Endothelial cell of umbilical vein (primary cell): ENCODE results near the gene RAB3GAP2. TPM values are rescaled to one million over a fixed set of nuclear protein-coding genes. Genes with fewer than 3 reads are reported as not detected.

Experiments used
- BruUV-seq: library from RNA; stranded (reverse); fragments of 400-500 nt; replicated peaks from 2 replicates; lab custom pipeline; 2021; lab: Mats Ljungman, UMichigan
- CTCF ChIA-PET: fragments of 300-600, 350-600 bp; sonication (Branson Sonifier 250); formaldehyde crosslinking; loops from one replicate; lab custom pipeline; 2021; ENCODE audit warnings: antibody characterized with exemption, inconsistent platforms; lab: Charles Lee
- POLR2A ChIA-PET: fragments of 300-600, 350-600 bp; sonication (Branson Sonifier 250); formaldehyde crosslinking; loops from one replicate; lab custom pipeline; 2021; ENCODE audit warnings: antibody characterized with exemption, inconsistent platforms; lab: Charles Lee
- DNase-seq: peaks from one replicate; pipeline ENCODE4 v3.0.0-alpha.2; 2011; ENCODE audit warnings: low read depth, low spot score
- FAIRE-seq: peaks from 2 replicates; lab custom pipeline; 2011; peaks lifted over from hg19 to GRCh38; lab: Jason Lieb, UNC
- H2AFZ ChIP-seq: 2 replicates; pipeline ENCODE4 v1.6.0; 2012; ENCODE audit warnings: low read depth, low read length, control low read depth, inconsistent platforms
- H3K27ac ChIP-seq: 2 replicates; pipeline ENCODE4 v1.5.1; 2011; ENCODE audit warnings: low read depth, mild to moderate bottlenecking, control low read depth, low read length, moderate library complexity; ENCODE audit not compliant: insufficient read depth
- H3K27me3 ChIP-seq, 2 experiments: 2 replicates each; pipeline versions ENCODE4 v1.6.0 to v1.6.1; 2011; ENCODE audit warnings: low read length in 2 of 2, mixed read lengths in 1 of 2; ENCODE audit not compliant: control insufficient read depth in 2 of 2, insufficient read depth in 2 of 2
- H3K36me3 ChIP-seq, 2 experiments: 2 replicates in 1 of 2; 3 replicates in 1 of 2; pipeline ENCODE4 v1.5.1; 2011; ENCODE audit warnings: low read length in 2 of 2, mild to moderate bottlenecking in 1 of 2, moderate library complexity in 1 of 2; ENCODE audit not compliant: control insufficient read depth in 2 of 2, insufficient read depth in 2 of 2; ENCODE audit errors: extremely low read depth in 1 of 2
- H3K4me1 ChIP-seq: 3 replicates; pipeline ENCODE4 v1.5.1; 2011; ENCODE audit warnings: mild to moderate bottlenecking, low read length; ENCODE audit not compliant: control insufficient read depth, insufficient read depth; ENCODE audit errors: extremely low read depth
- H3K4me2 ChIP-seq: 2 replicates; pipeline ENCODE4 v1.6.1; 2011; ENCODE audit warnings: low read length, control low read depth, mixed read lengths; ENCODE audit not compliant: insufficient read depth
- H3K4me3 ChIP-seq, 3 experiments: fragments of 200-600 bp in 1 of 3; sonication (generic), shearing (Covaris generic) in 1 of 3; replicated peaks in 1 of 3; 2 replicates each; pipeline ENCODE4 v1.5.1; 2011 to 2016; ENCODE audit warnings: control low read depth in 3 of 3, low read length in 3 of 3, mild to moderate bottlenecking in 2 of 3, inconsistent platforms in 1 of 3, low read depth in 1 of 3, moderate library complexity in 1 of 3; ENCODE audit not compliant: insufficient read depth in 1 of 3
- H3K79me2 ChIP-seq: 2 replicates; pipeline ENCODE4 v1.6.0; 2012; ENCODE audit warnings: low read length, inconsistent platforms; ENCODE audit not compliant: control insufficient read depth, insufficient read depth
- H3K9ac ChIP-seq: replicated peaks from 2 replicates; pipeline ENCODE3; 2011; ENCODE audit warnings: low read length, control low read depth; ENCODE audit not compliant: insufficient read depth; ENCODE audit errors: extremely low read depth
- H3K9me1 ChIP-seq: replicated peaks from 3 replicates; pipeline ENCODE4 v1.6.0; 2011; ENCODE audit warnings: mild to moderate bottlenecking, low read length; ENCODE audit not compliant: control insufficient read depth, insufficient read depth; ENCODE audit errors: extremely low read depth
- H3K9me3 ChIP-seq: replicated peaks from 2 replicates; pipeline ENCODE4 v1.5.1; 2012; ENCODE audit warnings: low read length, inconsistent platforms; ENCODE audit not compliant: control insufficient read depth, insufficient read depth
- H4K20me1 ChIP-seq: replicated peaks from 2 replicates; pipeline ENCODE3; 2011; ENCODE audit warnings: mild to moderate bottlenecking, low read length; ENCODE audit not compliant: control insufficient read depth, insufficient read depth; ENCODE audit errors: extremely low read depth
- EZH2 ChIP-seq: IDR thresholded peaks from 2 replicates; pipeline ENCODE4 v1.6.1; 2012; ENCODE audit warnings: borderline replicate concordance, low read depth, mild to moderate bottlenecking, moderate library complexity, low read length, inconsistent platforms; ENCODE audit not compliant: severe bottlenecking
- FOS ChIP-seq: IDR thresholded peaks from 2 replicates; pipeline ENCODE4 v1.6.1; 2011; ENCODE audit warnings: mild to moderate bottlenecking, low read length, moderate library complexity, borderline replicate concordance; ENCODE audit not compliant: insufficient read depth
- GATA2 ChIP-seq: IDR thresholded peaks from 2 replicates; pipeline ENCODE4 v1.7.0; 2011; ENCODE audit warnings: low read depth, mild to moderate bottlenecking, moderate library complexity, mixed read lengths, low read length; ENCODE audit not compliant: insufficient read length, insufficient read depth
- JUN ChIP-seq: IDR thresholded peaks from 2 replicates; pipeline ENCODE4 v1.6.1; 2011; ENCODE audit warnings: borderline replicate concordance, low read depth; ENCODE audit not compliant: insufficient read length, insufficient read depth
- MAX ChIP-seq: IDR thresholded peaks from 2 replicates; pipeline ENCODE4 v1.6.1; 2011; ENCODE audit not compliant: insufficient read depth, insufficient read length
- MYC ChIP-seq: IDR thresholded peaks from one replicate; pipeline ENCODE4 v1.6.1; 2011; ENCODE audit warnings: mild to moderate bottlenecking, low read depth, low read length
- POLR2A ChIP-seq: IDR thresholded peaks from 2 replicates; pipeline ENCODE4 v1.6.1; 2012; ENCODE audit warnings: low read depth, mild to moderate bottlenecking, control low read depth, low read length
- POLR2AphosphoS5 ChIP-seq: IDR thresholded peaks from 2 replicates; pipeline ENCODE4 v1.6.1; 2012; ENCODE audit warnings: low read depth, mild to moderate bottlenecking, control low read depth, low read length, moderate library complexity; ENCODE audit not compliant: insufficient read depth
- dilution Hi-C: fragments of 300-500 bp; cut with MboI; formaldehyde crosslinking; loops from one replicate; pipeline ENCODE4 v1.15.0; 2019; ENCODE audit warnings: low sequenced_read_pairs; ENCODE audit not compliant: extremely low pct_ligation_motif_present
- intact Hi-C: fragments of 100-400 bp; cut with micrococcal nuclease; formaldehyde crosslinking; loops from one replicate; pipeline ENCODE4 v1.10.0; 2022
- polyA plus RNA-seq, 4 experiments: library from polyadenylated mRNA; depleted of rRNA in 3 of 4; stranded (reverse) in 3 of 4; unstranded in 1 of 4; fragments of >200 nt; gene quantifications; 2 replicates each; pipeline versions ENCODE4 v1.2.1 to v1.2.3, GENCODE V29; 2011 to 2012; ENCODE audit warnings: missing spikeins in 1 of 4
- total RNA-seq: library from RNA; stranded (reverse); gene quantifications from 2 replicates; pipeline ENCODE4 v1.2.3, GENCODE V29; 2021
- TF ChIP-seq, protein P1 (sequence below), 2 donors: IDR thresholded peaks; 1 replicate in 1 of 2; 2 replicates in 1 of 2; pipeline ENCODE4 v1.5.1; 2011; ENCODE audit warnings: low read length in 2 of 2, mild to moderate bottlenecking in 2 of 2, moderate library complexity in 2 of 2, control low read depth in 1 of 2, inconsistent platforms in 1 of 2, low read depth in 1 of 2; ENCODE audit not compliant: insufficient read depth in 1 of 2; ENCODE audit errors: extremely low read depth in 1 of 2

The RAB3GAP2 gene
- total and polyA plus RNA-seq, 2 donors (not counting 3 experiments of a cell fraction or from before 2014, with no cell fraction given) = 11.1 to 37.4 TPM

GRCh38 chr1:220307607-220308006 lies 35.4 kb upstream of the RAB3GAP2 start:
- no peak for DNase-seq
- FAIRE-seq = no peak
- Histone ChIP-seq H3K9me3 (no peaks in the 10 kb centered on the region), H3K79me2 (no peaks in the 10 kb centered on the region), H3K36me3 (no peaks in the 10 kb centered on the region), H3K27ac (no peak overlapping the region), H3K4me1 (no peaks in the 10 kb centered on the region), H3K4me3 (no peak overlapping the region), H3K27me3 (peaks cover 5% of the 10 kb centered on the region in 2 experiments), H3K4me2 (no peak overlapping the region), H4K20me1 (no peaks in the 10 kb centered on the region), H3K9me1 (no peaks in the 10 kb centered on the region), H2AFZ (no peak overlapping the region), H3K9ac (no peak overlapping the region)
- ChIA-PET POLR2A (no interaction called here), CTCF (interaction anchor here (0.8 kb wide), 1 partner anchor 11 kb away, joined by 4 read pairs; no protein-coding TSS in a partner anchor)
- intact Hi-C loops = no loop called here
- dilution Hi-C loops = no loop called here
- BruUV-seq = no TSS peak
- TF ChIP-seq, protein P1, sequence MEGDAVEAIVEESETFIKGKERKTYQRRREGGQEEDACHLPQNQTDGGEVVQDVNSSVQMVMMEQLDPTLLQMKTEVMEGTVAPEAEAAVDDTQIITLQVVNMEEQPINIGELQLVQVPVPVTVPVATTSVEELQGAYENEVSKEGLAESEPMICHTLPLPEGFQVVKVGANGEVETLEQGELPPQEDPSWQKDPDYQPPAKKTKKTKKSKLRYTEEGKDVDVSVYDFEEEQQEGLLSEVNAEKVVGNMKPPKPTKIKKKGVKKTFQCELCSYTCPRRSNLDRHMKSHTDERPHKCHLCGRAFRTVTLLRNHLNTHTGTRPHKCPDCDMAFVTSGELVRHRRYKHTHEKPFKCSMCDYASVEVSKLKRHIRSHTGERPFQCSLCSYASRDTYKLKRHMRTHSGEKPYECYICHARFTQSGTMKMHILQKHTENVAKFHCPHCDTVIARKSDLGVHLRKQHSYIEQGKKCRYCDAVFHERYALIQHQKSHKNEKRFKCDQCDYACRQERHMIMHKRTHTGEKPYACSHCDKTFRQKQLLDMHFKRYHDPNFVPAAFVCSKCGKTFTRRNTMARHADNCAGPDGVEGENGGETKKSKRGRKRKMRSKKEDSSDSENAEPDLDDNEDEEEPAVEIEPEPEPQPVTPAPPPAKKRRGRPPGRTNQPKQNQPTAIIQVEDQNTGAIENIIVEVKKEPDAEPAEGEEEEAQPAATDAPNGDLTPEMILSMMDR (IDR thresholded peaks at IDR 0.05; ENCODE audit: extremely low read depth in 1 of 2, insufficient read depth in 1 of 2, low read depth in 1 of 2, low read length in 2 of 2) = no peak
- TF ChIP-seq MYC (no peak), GATA2 (no peak), JUN (no peak), EZH2 (no peak), POLR2AphosphoS5 (no peak), MAX (no peak), FOS (no peak), POLR2A (no peak)
